ENCODE data around the gene RIMS4.
"Not testable (repeated sequence)": the region's sequence is repeated elsewhere in the genome, so short reads cannot be mapped to it uniquely, and the experiment has no call there.

Gene RIMS4

DNA sequence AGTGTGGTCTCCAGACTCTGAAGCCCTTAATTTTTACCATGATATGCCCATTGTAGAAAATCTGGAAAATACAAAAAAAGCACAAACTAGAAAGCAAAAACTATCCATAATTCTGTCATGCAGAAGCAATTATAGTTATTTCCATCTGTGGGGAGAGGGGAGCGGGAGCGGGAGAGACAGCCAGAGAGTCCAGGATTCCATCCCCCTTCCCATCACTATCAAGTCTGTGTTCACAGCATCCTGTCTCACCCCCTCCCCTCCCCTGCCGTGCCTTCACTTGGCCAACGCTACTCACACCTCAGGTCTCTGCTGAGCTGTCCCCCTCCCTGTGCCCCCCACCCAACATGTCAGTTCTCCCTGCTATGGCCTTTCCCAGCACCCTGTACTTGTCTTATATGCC lies 14.5 kb downstream of the RIMS4 start:
- no peak for DNase-seq (ENCODE audit: low read depth)

- DNase-seq (ENCODE audit: low read depth): no peak
These were observed 17.6 kb downstream of the RIMS4 start for GRCh38 chr20:44792796-44793195.

- DNase-seq (ENCODE audit: low read depth): no peak
These were observed 19.5 kb downstream of the RIMS4 start for GRCh38 chr20:44790638-44791393.

- DNase-seq (ENCODE audit: low read depth): no peak
These were observed 21.5 kb downstream of the RIMS4 start for GRCh38 chr20:44788706-44789456.

DNA sequence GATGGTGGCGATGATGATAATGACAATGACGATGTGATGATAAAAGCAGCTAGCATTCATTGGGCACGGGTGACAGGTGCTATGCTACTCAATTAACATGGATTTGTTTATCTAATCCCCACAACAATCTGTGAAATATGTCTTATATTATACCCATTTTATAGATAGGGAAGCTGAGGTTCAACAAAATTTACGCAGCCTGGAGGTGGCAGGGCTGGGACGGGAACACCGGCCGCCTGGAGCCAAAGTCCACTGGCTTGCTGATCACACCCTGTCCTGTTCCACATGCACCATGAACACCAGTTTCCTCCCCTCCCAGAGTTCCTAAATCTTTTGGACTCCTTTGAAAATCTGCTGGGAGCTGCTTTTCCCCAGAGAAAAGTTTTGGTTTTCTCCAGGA lies 23.0 kb downstream of the RIMS4 start:
- no peak for DNase-seq (ENCODE audit: low read depth)

DNA sequence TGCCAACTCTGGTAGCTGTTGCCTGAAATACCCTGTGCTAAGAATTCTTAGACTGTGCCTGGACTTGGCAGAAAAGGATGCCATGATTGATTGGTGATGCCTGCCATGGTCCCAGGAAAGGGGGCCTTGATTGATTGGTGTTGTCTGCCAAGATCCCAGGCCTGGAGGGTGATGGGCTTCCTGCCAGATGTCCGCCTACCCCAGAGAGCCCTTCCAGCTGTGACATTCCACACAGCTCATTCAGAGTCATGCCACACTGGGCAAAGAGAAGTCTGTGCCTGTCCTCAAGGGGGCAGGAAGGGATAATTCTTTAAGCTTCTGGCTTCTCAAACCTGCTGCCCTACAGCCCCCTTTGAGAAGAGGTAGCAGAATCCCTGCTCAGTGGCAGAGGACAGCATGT lies 24.6 kb downstream of the RIMS4 start:
- no peak for DNase-seq (ENCODE audit: low read depth)

- DNase-seq (ENCODE audit: low read depth): no peak
These were observed 25.7 kb downstream of the RIMS4 start for GRCh38 chr20:44784688-44785087.

- DNase-seq (ENCODE audit: low read depth): no peak
These were observed 28.6 kb downstream of the RIMS4 start for GRCh38 chr20:44781791-44782190.

DNA sequence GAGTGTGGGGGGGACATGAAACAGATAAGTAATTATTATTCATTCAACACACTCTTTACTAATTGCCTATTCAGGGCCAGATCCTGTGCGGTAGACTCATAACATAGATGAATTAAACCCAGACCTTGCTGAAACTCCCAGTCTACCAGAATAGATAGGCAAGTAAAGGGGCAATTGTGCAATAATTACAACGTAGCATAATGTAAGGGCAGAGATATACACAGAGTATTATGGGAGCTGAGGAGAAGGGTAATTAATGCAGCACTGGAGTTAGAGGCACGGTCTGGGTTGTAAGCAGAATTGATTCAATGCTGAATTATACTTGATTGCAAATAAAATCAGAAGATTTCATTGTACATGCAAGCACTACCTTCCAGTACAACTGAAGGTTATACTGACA lies 29.2 kb downstream of the RIMS4 start:
- no peak for DNase-seq (ENCODE audit: low read depth)

DNA sequence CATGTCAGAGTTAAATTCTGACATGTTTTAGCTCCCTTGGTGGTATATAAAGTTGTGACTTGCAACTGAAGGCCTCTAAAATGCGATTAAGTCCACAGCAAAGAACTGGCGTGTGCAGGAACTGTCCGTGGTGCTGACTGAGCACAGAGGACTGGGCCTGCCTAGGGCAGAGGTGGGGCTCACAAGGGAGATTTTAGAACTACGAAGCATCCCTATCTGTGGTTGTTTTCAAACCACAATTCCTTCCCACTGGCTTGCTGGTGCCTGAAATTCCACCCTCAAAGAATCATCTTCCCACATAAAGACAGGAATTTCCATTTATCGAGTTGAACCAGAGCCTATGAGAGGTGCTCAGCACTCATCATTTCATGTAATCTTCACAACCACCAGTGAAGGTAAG lies 30.1 kb downstream of the RIMS4 start:
- peak; percentile 11 for DNase-seq (ENCODE audit: low read depth)

- no peak for DNase-seq (ENCODE audit: low read depth)
These were observed 33.4 kb downstream of the RIMS4 start for GRCh38 chr20:44776980-44777379.

- no peak for DNase-seq (ENCODE audit: low read depth)
These were observed 37.1 kb downstream of the RIMS4 start for GRCh38 chr20:44773070-44773829.

DNA sequence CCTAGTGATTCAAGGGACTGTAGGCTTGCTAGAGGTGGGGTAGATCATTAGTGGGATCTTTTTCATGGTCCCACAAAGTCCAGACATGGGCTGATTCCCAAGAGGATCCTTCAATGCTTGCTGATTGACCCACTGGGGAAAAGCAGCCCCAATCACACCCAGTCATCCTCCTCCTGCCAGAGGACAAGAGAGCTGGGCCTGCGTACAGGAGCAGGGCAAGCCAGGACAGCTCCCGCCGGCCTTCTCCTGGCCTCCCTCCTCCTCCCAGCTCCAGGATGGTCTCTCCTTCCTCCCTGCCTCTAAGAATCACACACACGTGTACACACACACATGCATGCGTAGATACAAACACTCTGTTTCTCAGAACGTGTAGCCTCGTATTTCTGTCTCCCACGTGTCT lies 37.7 kb downstream of the RIMS4 start:
- no peak for DNase-seq (ENCODE audit: low read depth)

DNA sequence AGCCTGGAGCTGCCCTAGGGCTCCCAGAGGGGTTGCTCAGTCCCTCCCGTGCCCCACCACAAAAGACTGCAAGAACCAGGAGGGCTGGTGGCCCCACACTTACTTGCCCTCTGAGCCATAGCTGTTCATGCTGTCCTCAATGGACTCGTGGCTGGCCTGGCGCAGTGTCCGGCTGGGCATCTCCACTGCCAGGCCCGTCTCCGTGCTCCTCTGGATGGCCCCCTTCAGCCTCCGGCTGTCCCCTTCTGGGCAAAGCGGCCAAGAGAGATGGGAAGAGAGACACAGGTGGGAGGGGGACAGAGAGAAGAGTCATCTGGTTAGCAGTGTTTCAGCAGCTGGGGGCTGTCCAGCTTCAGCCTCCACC lies 39.2 kb downstream of the RIMS4 start:
- no peak for DNase-seq (ENCODE audit: low read depth)

GRCh38 chr20:44770484-44771171 lies 39.7 kb downstream of the RIMS4 start:
- no peak for DNase-seq (ENCODE audit: low read depth)

GRCh38 chr20:44769481-44769863 lies 40.9 kb downstream of the RIMS4 start:
- DNase-seq (ENCODE audit: low read depth): no peak

DNA sequence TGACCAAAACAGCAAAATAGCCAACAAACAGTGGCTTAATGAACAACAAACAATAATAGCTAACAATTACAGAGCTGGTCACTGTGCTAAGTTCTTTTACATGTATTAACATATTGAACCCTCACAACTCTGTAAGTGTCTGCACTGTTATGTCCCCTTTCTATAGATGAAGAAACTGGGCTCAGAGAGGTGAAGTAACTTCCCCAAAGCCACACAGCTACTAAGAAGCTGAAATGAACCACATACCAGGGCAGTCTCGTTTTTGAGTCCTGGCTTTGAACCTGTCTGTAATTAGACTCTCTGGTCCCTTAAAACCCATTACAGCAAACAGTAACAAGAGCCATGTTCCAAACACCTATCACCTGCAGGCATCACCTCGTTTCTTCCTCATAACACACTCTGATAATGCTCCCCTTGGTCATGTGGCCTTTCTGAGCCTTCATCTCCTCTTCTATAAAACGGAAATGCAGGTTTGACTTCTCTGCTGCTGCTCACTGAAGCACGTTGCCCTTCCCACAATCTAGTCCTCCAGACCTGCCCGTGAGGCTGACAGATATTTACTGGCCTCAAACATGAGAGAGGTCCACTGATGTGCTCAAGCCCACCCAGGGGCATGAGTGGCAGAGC lies 41.4 kb downstream of the RIMS4 start:
- no peak for DNase-seq (ENCODE audit: low read depth)

DNA sequence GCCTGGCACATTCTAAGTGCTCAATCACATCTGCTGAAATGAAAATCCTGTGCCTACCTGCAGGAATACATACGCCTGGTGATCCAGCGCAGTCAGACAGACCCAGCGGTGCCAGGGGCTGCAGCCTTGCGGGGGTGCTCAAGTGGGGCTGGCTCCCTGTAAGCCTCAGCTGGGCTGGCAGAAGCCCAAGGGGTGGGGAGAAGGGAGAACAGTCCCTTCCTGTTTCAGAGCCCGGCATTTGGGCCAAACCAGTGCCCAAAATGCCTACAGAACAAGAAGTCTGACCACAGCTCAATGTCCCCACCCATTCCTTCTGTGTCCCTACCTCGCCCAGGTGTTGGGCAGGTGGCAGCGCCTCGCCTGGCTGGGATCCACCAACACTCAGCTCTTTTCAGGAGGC lies 42.1 kb downstream of the RIMS4 start:
- no peak for DNase-seq (ENCODE audit: low read depth)

DNA sequence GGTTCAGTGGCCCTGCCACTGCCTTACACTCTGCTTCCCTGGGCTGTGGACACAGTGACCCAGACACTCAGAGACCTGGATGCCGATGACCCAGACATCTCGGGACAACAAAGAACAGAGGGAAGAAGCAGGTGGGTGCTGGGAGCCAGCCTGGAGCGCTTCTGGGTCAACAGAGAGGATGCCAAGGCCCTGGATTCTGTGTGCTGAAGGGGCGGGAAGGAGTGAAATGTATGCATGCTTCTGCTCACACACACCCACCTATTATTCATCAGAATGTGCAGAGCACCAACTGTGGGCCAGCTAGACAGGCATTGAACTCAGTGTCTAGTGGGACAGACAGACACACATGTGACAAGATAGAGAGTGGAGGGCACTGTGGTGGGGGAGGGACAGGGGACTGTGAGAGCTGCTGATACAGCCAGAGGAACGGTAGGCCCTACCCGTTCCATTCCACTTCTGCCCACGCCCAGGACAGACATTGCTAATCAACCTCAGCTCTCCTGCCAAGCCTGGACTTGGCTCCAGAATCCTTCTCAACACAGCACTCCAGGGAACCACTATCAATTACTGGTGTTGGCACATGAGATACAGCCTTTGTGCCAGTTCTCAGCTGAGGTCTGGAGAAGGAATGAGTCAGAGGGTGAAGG lies 44.5 kb downstream of the RIMS4 start:
- DNase-seq (ENCODE audit: low read depth): no peak

DNA sequence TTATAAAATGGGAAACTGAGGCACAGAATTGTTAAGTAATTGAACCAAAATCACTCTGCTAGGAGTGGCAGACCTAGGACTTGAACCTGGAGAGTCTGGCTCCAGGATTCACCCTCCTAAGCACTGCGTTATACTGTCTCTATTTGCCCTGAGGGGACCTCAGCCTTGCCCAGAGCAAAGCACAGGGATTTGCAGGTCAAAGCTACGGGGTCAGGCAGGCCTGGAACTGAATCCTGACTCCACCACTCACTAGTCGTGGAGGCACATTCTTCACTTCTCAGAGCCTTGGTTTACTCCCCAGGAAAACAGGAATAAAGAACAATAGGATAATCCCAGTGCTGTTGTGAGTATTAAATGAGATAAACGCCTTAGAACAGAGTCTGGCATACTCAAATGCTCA lies 45.3 kb downstream of the RIMS4 start:
- no peak for DNase-seq (ENCODE audit: low read depth)

GRCh38 chr20:44763798-44764197 lies 46.5 kb downstream of the RIMS4 start:
- DNase-seq (ENCODE audit: low read depth): not testable (repeated sequence)

Measured in activated T-cell treated with anti-CD3 and anti-CD28 coated beads for 24 hours (primary cell).